Measurements from ENCODE around the gene ASTN2.

The ASTN2 gene

DNA sequence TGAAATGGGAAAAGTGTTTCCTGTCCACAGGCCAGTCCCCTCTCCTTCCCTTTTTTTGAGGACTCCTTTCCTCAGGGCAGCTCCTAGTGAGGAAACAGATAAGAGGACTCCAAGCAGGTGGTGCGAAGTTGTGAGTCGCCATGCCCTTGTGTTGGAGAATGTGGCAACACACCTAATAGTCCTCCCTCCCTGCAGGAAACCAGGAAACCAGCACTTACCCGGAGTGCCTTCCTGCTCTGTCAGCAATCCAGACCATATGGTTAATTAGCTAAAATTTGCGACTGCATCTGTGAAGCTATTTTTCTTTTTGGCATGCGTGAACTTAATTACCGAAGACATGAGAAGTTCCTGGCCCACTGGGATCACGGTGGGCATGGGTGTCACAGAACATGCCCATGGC, 657.8 kb downstream of the ASTN2 start:
- Histone ChIP-seq H3K9ac (ENCODE audit: low read depth, low read length) (no peak overlapping the region), H3K79me2 (ENCODE audit: insufficient read depth, low read length) (no peaks in the 10 kb centered on the region), H3K4me1 (ENCODE audit: insufficient read depth, low read length) (no peaks in the 10 kb centered on the region), H3K27ac (ENCODE audit: low read length) (no peak overlapping the region), H3K9me3 (ENCODE audit: insufficient read depth, low read length, severe bottlenecking) (no peaks in the 10 kb centered on the region), H2AFZ (ENCODE audit: low read depth, low read length) (no peak overlapping the region), H3K36me3 (ENCODE audit: insufficient read depth, low read length) (no peaks in the 10 kb centered on the region), H3K4me2 (ENCODE audit: insufficient read depth, low read length) (no peak overlapping the region), H3K27me3 (ENCODE audit: insufficient read depth, low read length, poor library complexity) (no peaks in the 10 kb centered on the region), H3K4me3 (ENCODE audit: low read depth in 1 of 2, low read length in 2 of 2) (no peak overlapping the region), H4K20me1 (ENCODE audit: insufficient read depth, low read length) (no peaks in the 10 kb centered on the region)
- no peak for DNase-seq
- ATAC-seq (ENCODE audit: insufficient read depth, low read depth) = no peak
- TF ChIP-seq, protein P1, sequence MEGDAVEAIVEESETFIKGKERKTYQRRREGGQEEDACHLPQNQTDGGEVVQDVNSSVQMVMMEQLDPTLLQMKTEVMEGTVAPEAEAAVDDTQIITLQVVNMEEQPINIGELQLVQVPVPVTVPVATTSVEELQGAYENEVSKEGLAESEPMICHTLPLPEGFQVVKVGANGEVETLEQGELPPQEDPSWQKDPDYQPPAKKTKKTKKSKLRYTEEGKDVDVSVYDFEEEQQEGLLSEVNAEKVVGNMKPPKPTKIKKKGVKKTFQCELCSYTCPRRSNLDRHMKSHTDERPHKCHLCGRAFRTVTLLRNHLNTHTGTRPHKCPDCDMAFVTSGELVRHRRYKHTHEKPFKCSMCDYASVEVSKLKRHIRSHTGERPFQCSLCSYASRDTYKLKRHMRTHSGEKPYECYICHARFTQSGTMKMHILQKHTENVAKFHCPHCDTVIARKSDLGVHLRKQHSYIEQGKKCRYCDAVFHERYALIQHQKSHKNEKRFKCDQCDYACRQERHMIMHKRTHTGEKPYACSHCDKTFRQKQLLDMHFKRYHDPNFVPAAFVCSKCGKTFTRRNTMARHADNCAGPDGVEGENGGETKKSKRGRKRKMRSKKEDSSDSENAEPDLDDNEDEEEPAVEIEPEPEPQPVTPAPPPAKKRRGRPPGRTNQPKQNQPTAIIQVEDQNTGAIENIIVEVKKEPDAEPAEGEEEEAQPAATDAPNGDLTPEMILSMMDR (IDR thresholded peaks at IDR 0.05; ENCODE audit: borderline replicate concordance, extremely low read depth, low read length, poor library complexity, severe bottlenecking) = no peak
- TF ChIP-seq EZH2 (IDR thresholded peaks at IDR 0.05; ENCODE audit: borderline replicate concordance, low read depth, low read length, severe bottlenecking) = no peak

DNA sequence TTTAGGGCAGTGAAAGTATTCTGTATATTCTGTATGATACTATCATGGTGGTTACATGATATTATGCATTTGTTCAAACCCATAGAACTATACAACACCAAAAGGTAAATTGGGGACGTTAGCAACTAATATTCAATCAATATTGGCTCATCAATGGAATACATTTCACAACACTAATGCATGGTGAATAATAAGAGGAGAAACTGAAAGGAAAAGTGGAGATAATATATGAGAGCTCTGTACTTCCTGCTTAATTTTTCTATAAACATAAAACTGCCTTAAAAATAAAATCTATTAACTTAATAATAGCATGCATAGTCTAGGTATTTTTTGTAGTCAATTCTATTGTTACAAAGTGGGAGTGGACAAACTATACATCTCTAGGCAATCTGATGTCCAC, 661.5 kb downstream of the ASTN2 start:
- DNase-seq = no peak
- Histone ChIP-seq H3K79me2 (ENCODE audit: insufficient read depth, low read length) (no peaks in the 10 kb centered on the region), H3K4me1 (ENCODE audit: insufficient read depth, low read length) (no peaks in the 10 kb centered on the region), H3K27me3 (ENCODE audit: insufficient read depth, low read length, poor library complexity) (no peaks in the 10 kb centered on the region), H4K20me1 (ENCODE audit: insufficient read depth, low read length) (no peaks in the 10 kb centered on the region), H3K4me2 (ENCODE audit: insufficient read depth, low read length) (no peak overlapping the region), H3K9ac (ENCODE audit: low read depth, low read length) (no peak overlapping the region), H3K4me3 (ENCODE audit: low read depth in 1 of 2, low read length in 2 of 2) (no peak overlapping the region), H3K27ac (ENCODE audit: low read length) (no peak overlapping the region), H3K9me3 (ENCODE audit: insufficient read depth, low read length, severe bottlenecking) (no peaks in the 10 kb centered on the region), H3K36me3 (ENCODE audit: insufficient read depth, low read length) (no peaks in the 10 kb centered on the region), H2AFZ (ENCODE audit: low read depth, low read length) (no peak overlapping the region)
- no peak for TF ChIP-seq EZH2 (IDR thresholded peaks at IDR 0.05; ENCODE audit: borderline replicate concordance, low read depth, low read length, severe bottlenecking)
- TF ChIP-seq, protein P1 (IDR thresholded peaks at IDR 0.05; ENCODE audit: borderline replicate concordance, extremely low read depth, low read length, poor library complexity, severe bottlenecking) = no peak
- ATAC-seq (ENCODE audit: insufficient read depth, low read depth) = no peak

DNA sequence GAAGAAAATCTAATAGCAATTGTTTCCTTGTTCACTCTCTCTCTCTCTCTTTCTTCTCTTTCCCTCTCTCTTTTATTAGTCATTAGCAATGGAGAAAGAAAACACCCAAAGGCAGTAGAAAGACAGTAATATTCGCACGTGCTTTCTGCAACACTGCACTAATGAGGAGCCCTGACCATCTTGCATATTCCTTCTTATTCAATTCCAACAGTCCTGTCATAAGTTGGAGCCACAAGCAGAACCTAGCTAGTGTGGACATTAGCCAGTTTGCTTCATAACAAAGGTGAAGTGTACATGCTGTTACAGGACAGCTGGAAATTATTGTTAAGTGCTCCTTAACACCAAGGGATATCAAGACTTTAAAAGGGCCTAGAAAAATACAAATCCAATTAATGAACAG, 664.3 kb downstream of the ASTN2 start:
- no peak overlapping the region for H3K4me3 ChIP-seq (ENCODE audit: low read depth in 1 of 2, low read length in 2 of 2)
- no peaks in the 10 kb centered on the region for H3K36me3 ChIP-seq (ENCODE audit: insufficient read depth, low read length)

More for the DNA sequence above, 664.3 kb downstream of the ASTN2 start:
- TF ChIP-seq, protein P1 (IDR thresholded peaks at IDR 0.05; ENCODE audit: borderline replicate concordance, extremely low read depth, low read length, poor library complexity, severe bottlenecking) = no peak
- TF ChIP-seq EZH2 (IDR thresholded peaks at IDR 0.05; ENCODE audit: borderline replicate concordance, low read depth, low read length, severe bottlenecking) = no peak
- H2AFZ ChIP-seq (ENCODE audit: low read depth, low read length) = no peak overlapping the region
- no peak for ATAC-seq (ENCODE audit: insufficient read depth, low read depth)
- no peak overlapping the region for H3K27ac ChIP-seq (ENCODE audit: low read length)
- DNase-seq = no peak
- no peak overlapping the region for H3K9ac ChIP-seq (ENCODE audit: low read depth, low read length)
- H3K27me3 ChIP-seq (ENCODE audit: insufficient read depth, low read length, poor library complexity) = no peaks in the 10 kb centered on the region
- H4K20me1 ChIP-seq (ENCODE audit: insufficient read depth, low read length) = no peaks in the 10 kb centered on the region
- no peak overlapping the region for H3K4me2 ChIP-seq (ENCODE audit: insufficient read depth, low read length)
- no peaks in the 10 kb centered on the region for H3K4me1 ChIP-seq (ENCODE audit: insufficient read depth, low read length)
- no peaks in the 10 kb centered on the region for H3K9me3 ChIP-seq (ENCODE audit: insufficient read depth, low read length, severe bottlenecking)
- H3K79me2 ChIP-seq (ENCODE audit: insufficient read depth, low read length) = no peaks in the 10 kb centered on the region

All from DND-41 (cell line).